ENCODE measurements around the gene GSTT4.
"Not testable (repeated sequence)": the region's sequence is repeated elsewhere in the genome, so short reads cannot be mapped to it uniquely, and the experiment has no call there.

GSTT4 gene

GRCh38 chr22:24005201-24005600, at the start of gene GSTT4:
Gene GSTT4 (minus strand): TSS chr22:24005453. CDS start chr22:24005356, 97 bp downstream.
- no peak for DNase-seq

- DNase-seq = no peak
Measured at GRCh38 chr22:24054356-24054755, 49.1 kb upstream of the GSTT4 start.

- no peak for DNase-seq
Measured at GRCh38 chr22:24053481-24054226, 48.4 kb upstream of the GSTT4 start.

GRCh38 chr22:24051568-24051967, 46.3 kb upstream of the GSTT4 start:
- no peak for DNase-seq

GRCh38 chr22:24051028-24051427, 45.8 kb upstream of the GSTT4 start:
- no peak for DNase-seq

- no peak for DNase-seq
Measured at GRCh38 chr22:24049978-24050377, 44.7 kb upstream of the GSTT4 start.

DNA sequence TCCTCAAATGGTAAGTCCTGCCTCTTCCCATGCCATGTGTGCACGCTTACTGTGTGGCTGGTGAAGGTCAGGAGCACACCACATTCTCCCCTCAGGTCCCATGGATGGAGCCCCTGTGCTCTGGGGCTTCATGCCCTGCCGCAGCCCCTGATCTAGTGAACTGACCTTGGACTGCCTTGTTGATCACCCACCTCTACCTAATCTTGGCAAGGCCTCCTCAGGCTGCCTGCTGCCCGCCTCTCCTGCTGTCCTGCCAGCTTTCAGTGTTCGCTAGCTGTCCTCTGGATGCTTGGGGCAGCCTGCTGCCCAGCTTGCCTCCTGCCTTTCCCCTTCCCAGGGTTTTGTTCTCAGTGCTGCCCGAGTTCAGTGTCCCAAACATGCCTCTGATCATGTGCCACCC, 44.0 kb upstream of the GSTT4 start:
- DNase-seq = no peak

DNA sequence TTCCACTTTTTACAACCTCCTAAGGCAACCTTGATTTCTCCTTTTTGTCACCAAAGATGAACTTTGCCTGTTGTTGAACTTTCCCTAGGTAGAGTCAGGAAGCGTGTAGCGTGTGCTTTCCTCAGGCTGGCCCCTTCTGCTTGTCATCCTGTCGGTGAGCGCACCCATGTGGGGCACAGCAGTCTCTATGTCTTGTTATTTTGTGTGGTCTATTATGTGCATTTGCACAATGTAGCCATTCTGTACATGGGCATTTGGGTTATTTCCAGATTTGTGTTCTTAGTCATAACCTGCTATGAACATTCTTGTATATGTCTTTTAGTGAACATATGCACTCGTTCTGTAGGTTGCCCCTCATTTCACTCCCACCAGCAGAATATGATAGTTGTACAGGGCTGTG, 40.8 kb upstream of the GSTT4 start:
- DNase-seq = no peak

- no peak for DNase-seq
Measured at GRCh38 chr22:24043958-24044357, 38.7 kb upstream of the GSTT4 start.

GRCh38 chr22:24043465-24043864, 38.2 kb upstream of the GSTT4 start:
- DNase-seq = not testable (repeated sequence)

GRCh38 chr22:24040946-24041345, 35.7 kb upstream of the GSTT4 start:
- no peak for DNase-seq

DNA sequence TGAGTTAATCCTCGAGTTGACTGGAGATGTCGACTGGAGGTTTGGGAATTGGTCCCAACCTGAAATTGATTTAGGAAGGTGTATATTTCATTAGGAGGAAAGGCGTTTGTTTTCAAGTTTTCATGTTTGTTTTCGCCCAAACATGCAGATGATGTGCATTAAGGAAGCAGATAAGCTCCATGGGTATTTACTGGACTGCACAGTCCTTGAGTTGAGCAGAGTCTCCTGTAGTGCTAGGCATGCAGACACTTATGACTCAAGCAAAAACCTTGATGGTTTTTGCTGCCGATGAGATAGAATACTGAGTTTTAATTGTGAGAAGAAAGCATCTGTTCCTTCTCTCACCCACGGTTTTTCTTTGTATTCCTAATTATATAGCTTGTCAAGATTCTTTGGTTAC, 33.8 kb upstream of the GSTT4 start:
- no peak for DNase-seq

DNA sequence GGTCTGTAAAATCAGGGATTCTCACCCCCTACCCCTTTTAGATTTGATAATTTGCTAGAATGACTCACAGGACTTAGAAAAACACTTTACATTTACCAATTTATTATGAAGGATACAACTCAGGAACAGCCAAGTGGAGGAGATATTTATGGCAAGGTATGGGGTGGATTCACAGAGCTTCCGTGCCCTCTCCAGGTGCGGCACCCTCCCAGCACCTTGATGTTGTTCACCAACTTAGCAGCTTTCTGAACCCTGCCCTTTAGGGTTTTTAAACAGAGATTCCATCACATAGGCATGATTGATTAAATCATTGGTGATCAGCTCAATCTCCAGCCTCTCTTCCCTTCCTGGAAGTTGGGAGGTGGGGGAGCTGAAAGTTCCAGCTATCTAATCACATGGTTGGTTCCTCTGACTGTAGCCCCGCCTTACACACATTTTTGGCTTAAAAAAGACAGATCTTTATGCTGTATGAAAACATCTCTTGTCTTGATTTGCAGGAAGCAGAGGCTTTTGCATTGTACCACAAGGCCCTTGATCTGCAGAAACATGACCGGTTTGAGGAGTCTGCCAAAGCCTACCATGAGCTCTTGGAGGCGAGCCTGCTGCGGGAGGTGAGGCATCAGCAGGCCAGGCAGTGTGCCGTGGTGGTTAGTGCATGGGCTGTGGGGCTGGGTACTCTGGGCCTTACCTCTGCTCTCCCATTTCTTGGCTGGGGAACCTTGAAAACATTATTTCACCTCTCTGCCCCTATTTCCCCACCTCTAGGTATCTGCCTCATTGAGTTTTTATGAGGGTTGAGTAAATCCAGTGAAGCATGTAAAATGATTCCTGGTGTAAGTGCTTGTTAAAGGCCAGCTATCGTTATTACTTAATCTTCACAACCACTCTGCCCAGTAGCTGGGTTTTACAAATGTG, 32.9 kb upstream of the GSTT4 start:
- no peak for DNase-seq

DNA sequence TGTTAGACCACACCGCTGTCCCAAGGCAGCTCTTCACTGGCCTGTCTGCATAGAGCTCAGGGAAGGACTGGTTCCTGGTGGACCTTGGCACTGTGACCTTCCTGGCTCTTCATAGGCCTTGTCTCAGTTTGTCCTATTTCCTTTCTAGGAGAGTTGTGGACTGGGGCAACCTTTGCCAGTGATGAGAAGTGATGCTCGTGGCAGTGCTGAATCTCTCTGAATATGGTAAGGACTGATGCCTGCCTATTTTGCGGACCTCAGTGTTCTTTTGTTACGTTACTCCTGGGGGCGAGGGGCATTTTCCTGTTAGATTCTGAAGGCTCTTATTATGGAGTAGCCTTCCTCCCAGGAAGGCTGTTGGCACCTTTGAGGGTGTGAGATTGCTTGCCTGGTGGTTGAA, 30.0 kb upstream of the GSTT4 start:
- no peak for DNase-seq

GRCh38 chr22:24033731-24034130, 28.5 kb upstream of the GSTT4 start:
- no peak for DNase-seq

DNA sequence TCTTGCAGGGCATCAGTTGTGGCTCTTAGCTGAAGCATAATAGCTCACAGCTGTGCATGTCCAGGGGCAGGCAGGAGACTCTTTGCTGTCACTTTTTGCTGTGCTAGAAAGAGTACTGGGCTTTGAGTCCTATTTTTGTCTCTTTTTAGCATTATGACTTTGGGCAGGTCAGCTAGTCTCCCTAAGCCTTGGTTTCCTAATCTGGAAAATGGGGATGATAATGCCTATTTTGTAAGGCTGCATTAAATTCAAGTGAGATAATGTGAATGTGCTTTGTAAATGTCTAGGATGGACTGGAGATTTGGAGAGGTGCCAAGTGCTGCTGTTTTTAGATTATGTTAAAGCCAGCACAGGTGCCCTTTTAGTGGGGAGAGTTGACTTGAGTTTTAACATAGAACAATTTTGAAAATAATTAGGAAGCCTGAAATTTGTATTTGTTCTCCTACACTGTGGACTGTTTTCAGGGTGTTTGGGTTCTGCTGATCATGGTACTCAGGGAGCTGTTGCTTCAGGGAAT, 25.0 kb upstream of the GSTT4 start:
- no peak for DNase-seq

DNA sequence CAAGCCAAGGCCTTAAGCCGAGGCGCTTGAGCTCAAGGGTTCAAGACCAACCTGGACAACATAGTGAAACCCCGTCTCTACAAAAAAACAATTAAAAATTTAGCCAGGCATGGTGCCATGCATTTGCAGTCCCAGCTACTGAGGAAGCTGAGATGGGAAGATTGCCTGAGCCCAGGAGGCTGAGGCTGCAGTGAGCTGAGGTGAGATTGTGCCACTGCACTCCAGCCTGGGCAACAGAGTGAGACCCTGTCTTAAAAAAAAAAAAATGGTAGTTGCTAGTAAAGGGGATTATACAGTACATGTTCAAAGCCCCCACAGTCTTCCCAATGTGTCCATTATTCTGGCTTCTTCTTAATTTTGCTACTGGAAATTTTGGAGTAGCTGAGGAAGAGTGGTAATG, 24.1 kb upstream of the GSTT4 start:
- no peak for DNase-seq

DNA sequence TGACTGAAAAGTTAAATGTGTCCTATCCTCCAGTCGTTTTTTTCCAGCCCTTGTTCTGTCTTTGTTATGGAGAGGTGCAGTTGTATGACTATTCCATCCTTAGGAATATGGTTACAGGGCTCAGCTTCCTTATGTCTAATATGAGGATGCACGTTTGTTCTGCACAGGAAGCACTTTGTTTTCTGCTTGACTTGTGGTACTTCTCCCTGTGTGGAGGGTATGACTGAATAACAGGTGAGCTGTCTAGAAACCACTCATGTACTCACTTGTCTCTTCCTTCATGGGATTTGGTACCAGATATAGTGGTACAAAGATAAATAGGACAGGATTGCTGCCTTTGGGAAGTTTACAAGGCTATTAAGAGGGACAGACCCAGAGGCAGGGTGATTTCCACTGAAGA, 23.3 kb upstream of the GSTT4 start:
- DNase-seq = no peak

DNA sequence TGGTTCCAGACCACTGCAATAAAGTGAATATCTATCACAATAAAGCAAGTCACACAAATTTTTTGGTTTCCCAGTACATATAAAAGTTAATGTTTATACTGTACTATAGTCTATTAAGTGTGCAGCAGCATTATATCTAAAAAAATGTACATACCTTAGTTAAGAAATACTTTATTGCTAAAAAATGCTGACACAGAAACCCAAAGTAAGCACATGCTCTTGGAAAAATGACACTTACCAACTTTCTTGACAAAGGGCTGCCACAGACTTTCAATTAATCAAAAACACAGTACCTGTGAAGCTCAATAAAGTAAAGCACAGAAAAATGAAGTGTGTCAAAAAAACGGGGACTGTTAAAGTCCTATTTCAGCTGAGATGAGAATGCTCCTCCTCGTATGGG, 22.7 kb upstream of the GSTT4 start:
- no peak for DNase-seq

GRCh38 chr22:24027389-24027975, 22.2 kb upstream of the GSTT4 start:
- no peak for DNase-seq

DNA sequence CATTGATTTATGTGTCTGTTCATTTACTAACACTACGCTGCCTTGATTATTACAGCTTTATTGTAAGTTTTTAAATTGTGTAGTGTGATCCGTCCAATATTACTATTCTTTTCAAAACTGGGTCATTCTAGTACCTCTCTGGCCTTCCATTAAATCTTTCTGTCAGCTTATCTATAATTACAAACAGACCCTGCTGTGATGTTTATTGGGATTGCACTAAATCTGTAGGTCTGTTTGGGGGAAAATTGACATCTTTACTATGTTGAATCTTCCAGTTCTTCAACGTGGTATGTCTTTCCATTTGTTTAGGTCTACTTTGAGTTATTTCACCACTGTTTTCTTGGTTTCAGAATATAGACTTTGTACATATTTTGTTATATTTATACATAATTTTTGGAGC, 21.5 kb upstream of the GSTT4 start:
- DNase-seq = no peak

GRCh38 chr22:24026056-24026455, 20.8 kb upstream of the GSTT4 start:
- DNase-seq = no peak

DNA sequence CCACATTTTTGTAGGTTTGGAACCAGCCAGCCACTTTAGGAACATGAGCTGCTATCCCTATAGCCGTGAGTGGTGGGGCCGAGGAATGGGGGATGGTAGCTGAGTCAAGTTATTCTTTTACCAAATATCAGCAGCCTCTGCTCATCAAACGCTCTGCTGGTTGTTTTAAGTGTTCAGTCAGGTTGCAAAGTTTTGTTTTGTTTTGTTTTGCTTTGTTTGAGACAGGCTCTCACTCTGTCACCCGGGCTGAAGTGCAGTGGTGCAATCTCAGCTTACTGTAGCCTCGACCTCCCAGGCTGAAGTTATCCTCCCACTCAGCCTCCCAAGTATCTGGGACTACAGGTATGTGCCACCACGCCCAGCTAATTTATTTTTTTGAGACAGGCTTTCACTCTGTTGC, 20.2 kb upstream of the GSTT4 start:
- no peak for DNase-seq

GRCh38 chr22:24024354-24024753, 19.1 kb upstream of the GSTT4 start:
- DNase-seq = no peak

Measured in NCI-H2171 (cell line).